ENCODE data around the gene PRELP.

DNA sequence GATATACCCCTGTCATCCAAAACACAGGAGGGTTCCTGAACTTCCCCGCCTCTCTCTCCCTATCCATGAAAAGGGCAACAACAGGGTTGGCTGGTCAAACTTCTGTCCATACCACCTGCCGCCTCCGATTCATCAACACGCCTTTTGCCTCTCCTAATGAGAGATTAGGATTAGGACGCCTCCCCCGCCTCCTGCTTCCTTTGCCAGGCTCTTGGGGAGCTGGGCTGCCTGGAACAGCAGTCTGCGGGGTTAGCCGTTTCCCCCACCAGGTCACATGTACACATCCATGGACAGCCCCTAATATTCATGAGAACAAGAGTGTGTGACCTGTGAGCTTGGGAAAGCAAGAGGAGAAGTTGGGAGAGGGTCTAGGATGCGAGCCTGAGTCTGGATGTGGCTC is 16.1 kb downstream of the PRELP start:
- TF ChIP-seq CTCF (IDR thresholded peaks at IDR 0.05; ENCODE audit: low read depth, low read length) (no peak), MYC (IDR thresholded peaks at IDR 0.05; ENCODE audit: low read depth, low read length) (no peak), POLR2A (IDR thresholded peaks at IDR 0.05; ENCODE audit: extremely low read depth, insufficient read length) (no peak)

Data from NB4 (cell line).